Measurements from ENCODE around the gene MFSD1. TPM values are rescaled to one million over a fixed set of nuclear protein-coding genes. Genes with fewer than 3 reads are reported as not detected.

Gene MFSD1
- total and polyA plus RNA-seq, 2 donors (not counting 1 experiment from before 2014, with no cell fraction given), result 16.4 to 31.8 TPM

DNA sequence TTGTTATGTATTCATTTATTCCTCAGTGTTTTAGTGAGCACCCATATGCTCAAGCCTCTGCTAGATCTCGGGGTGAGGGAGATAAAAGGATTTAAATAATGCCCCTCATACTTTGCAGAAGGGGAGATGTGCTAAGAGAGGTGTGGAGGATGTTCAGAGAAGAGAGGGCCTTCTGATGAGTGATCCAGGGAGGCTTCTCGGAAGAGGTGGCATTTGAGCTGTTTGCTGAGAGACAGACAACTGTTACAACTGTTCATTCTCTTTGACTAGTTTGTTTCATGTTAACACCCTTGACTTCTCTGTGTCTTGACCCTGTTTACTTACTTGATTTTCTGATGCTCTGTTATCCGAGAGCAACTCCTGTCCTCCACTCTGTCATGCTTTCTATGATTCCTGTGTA is 34.5 kb downstream of the MFSD1 start:
- Histone ChIP-seq H3K27me3 (replicated peaks in 1 of 4; ENCODE audit: control extremely low read depth in 1 of 4, control insufficient read depth in 3 of 4, insufficient read depth in 4 of 4, low read length in 3 of 4) (no peaks in the 10 kb centered on the region), H3K4me3 (ENCODE audit: control extremely low read depth in 1 of 5, extremely low read depth in 1 of 5, insufficient read depth in 1 of 5, low read depth in 2 of 5, low read length in 4 of 5) (no peak overlapping the region), H3K9me3 (ENCODE audit: control extremely low read depth in 1 of 3, control insufficient read depth in 2 of 3, insufficient read depth in 1 of 3, low read length in 2 of 3) (no peaks in the 10 kb centered on the region), H3K4me1 (ENCODE audit: control insufficient read depth in 2 of 2, insufficient read depth in 2 of 2, low read length in 2 of 2) (no peaks in the 10 kb centered on the region), H3K36me3 (replicated peaks in 1 of 2; ENCODE audit: control extremely low read depth in 1 of 2, control insufficient read depth in 1 of 2, extremely low read depth in 1 of 2, insufficient read depth in 2 of 2, low read length in 1 of 2) (peaks cover under 1 to 3% of the 10 kb centered on the region in 2 experiments), H3K27ac (ENCODE audit: low read length in 2 of 2) (no peak overlapping the region), H4K20me1 (ENCODE audit: control insufficient read depth, insufficient read depth, low read length, poor library complexity, severe bottlenecking) (no peaks in the 10 kb centered on the region), H3K9ac (ENCODE audit: low read length) (no peak overlapping the region), H3K4me2 (replicated peaks; ENCODE audit: low read depth, low read length, poor library complexity, severe bottlenecking) (no peak overlapping the region), H2AFZ (ENCODE audit: insufficient read depth, low read depth, low read length, poor library complexity, severe bottlenecking) (no peak overlapping the region), H3K79me2 (ENCODE audit: control insufficient read depth, insufficient read depth, low read length) (no peaks in the 10 kb centered on the region)
- H3K27ac Mint-ChIP-seq, result no peak overlapping the region
- ATAC-seq (ENCODE audit: low read depth) (no peak), DNase-seq (no peak)
- no peaks in the 10 kb centered on the region for H3K9me3 Mint-ChIP-seq (ENCODE audit: insufficient read depth)
- no peaks in the 10 kb centered on the region for H3K27me3 Mint-ChIP-seq
- TF ChIP-seq, protein P1, sequence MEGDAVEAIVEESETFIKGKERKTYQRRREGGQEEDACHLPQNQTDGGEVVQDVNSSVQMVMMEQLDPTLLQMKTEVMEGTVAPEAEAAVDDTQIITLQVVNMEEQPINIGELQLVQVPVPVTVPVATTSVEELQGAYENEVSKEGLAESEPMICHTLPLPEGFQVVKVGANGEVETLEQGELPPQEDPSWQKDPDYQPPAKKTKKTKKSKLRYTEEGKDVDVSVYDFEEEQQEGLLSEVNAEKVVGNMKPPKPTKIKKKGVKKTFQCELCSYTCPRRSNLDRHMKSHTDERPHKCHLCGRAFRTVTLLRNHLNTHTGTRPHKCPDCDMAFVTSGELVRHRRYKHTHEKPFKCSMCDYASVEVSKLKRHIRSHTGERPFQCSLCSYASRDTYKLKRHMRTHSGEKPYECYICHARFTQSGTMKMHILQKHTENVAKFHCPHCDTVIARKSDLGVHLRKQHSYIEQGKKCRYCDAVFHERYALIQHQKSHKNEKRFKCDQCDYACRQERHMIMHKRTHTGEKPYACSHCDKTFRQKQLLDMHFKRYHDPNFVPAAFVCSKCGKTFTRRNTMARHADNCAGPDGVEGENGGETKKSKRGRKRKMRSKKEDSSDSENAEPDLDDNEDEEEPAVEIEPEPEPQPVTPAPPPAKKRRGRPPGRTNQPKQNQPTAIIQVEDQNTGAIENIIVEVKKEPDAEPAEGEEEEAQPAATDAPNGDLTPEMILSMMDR (IDR thresholded peaks at IDR 0.05), result no peak
- no peak for TF ChIP-seq EZH2 (IDR thresholded peaks at IDR 0.05; ENCODE audit: borderline replicate concordance, insufficient read depth, low read depth, low read length, poor library complexity, severe bottlenecking)
- no peak overlapping the region for H3K4me3 Mint-ChIP-seq
- ChIA-PET CTCF (interaction anchor here (1.3 kb wide), 1 partner anchor 10 kb away, joined by 5 read pairs; no protein-coding TSS in a partner anchor), POLR2A (no interaction called here)
- no peaks in the 10 kb centered on the region for H3K4me1 Mint-ChIP-seq
- intact Hi-C loops (cut with micrococcal nuclease), result no loop called here
- WGBS (ENCODE audit: insufficient coverage), result 100% methylated on average over 2 of the region's 3 CpGs

DNA sequence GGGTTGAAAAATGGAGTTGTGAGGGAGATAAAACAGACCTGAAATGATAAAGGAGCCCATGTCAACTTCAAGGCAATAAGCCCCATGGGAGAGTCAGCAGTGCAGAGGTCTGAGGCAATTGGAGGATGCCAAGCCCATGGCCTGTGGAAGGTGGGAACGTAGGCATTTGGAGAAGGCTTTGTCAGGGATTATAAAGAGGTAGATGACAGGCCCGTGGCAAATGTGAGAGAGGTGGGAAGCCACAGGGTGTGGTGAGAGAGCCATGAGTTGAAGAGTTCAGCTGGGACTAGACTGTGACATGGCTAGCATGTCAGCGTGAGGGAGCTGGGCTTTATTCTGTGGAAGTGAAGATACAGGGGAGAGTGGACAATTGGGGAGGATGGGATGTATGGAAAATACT is 35.4 kb downstream of the MFSD1 start:
- no peaks in the 10 kb centered on the region for H3K79me2 ChIP-seq (ENCODE audit: control insufficient read depth, insufficient read depth, low read length)
- H3K36me3 ChIP-seq (replicated peaks in 1 of 2; ENCODE audit: control extremely low read depth in 1 of 2, control insufficient read depth in 1 of 2, extremely low read depth in 1 of 2, insufficient read depth in 2 of 2, low read length in 1 of 2), result no peaks in the 10 kb centered on the region
- ChIA-PET CTCF (no interaction called here), POLR2A (no interaction called here)
- no peaks in the 10 kb centered on the region for H3K9me3 Mint-ChIP-seq (ENCODE audit: insufficient read depth)
- H3K4me3 ChIP-seq (ENCODE audit: control extremely low read depth in 1 of 5, extremely low read depth in 1 of 5, insufficient read depth in 1 of 5, low read depth in 2 of 5, low read length in 4 of 5), result no peak overlapping the region
- no peak overlapping the region for H2AFZ ChIP-seq (ENCODE audit: insufficient read depth, low read depth, low read length, poor library complexity, severe bottlenecking)
- no peak overlapping the region for H3K9ac ChIP-seq (ENCODE audit: low read length)
- H3K4me1 ChIP-seq (ENCODE audit: control insufficient read depth in 2 of 2, insufficient read depth in 2 of 2, low read length in 2 of 2), result no peaks in the 10 kb centered on the region
- no peak overlapping the region for H3K27ac ChIP-seq (ENCODE audit: low read length in 2 of 2)
- DNase-seq (no peak), ATAC-seq (ENCODE audit: low read depth) (no peak)
- H3K27ac Mint-ChIP-seq, result no peak overlapping the region
- H3K27me3 ChIP-seq (replicated peaks in 1 of 4; ENCODE audit: control extremely low read depth in 1 of 4, control insufficient read depth in 3 of 4, insufficient read depth in 4 of 4, low read length in 3 of 4), result no peaks in the 10 kb centered on the region
- no peaks in the 10 kb centered on the region for H4K20me1 ChIP-seq (ENCODE audit: control insufficient read depth, insufficient read depth, low read length, poor library complexity, severe bottlenecking)
- WGBS (ENCODE audit: insufficient coverage), result 97% methylated on average over 3 of the region's 3 CpGs
- H3K4me2 ChIP-seq (replicated peaks; ENCODE audit: low read depth, low read length, poor library complexity, severe bottlenecking), result no peak overlapping the region
- no peaks in the 10 kb centered on the region for H3K4me1 Mint-ChIP-seq
- no peaks in the 10 kb centered on the region for H3K27me3 Mint-ChIP-seq
- H3K9me3 ChIP-seq (ENCODE audit: control extremely low read depth in 1 of 3, control insufficient read depth in 2 of 3, insufficient read depth in 1 of 3, low read length in 2 of 3), result no peaks in the 10 kb centered on the region
- TF ChIP-seq, protein P1 (IDR thresholded peaks at IDR 0.05), result no peak
- TF ChIP-seq EZH2 (IDR thresholded peaks at IDR 0.05; ENCODE audit: borderline replicate concordance, insufficient read depth, low read depth, low read length, poor library complexity, severe bottlenecking), result no peak
- no peak overlapping the region for H3K4me3 Mint-ChIP-seq
- intact Hi-C loops (cut with micrococcal nuclease), result no loop called here
